ENCODE results near the gene CTDP1.

The CTDP1 gene

DNA sequence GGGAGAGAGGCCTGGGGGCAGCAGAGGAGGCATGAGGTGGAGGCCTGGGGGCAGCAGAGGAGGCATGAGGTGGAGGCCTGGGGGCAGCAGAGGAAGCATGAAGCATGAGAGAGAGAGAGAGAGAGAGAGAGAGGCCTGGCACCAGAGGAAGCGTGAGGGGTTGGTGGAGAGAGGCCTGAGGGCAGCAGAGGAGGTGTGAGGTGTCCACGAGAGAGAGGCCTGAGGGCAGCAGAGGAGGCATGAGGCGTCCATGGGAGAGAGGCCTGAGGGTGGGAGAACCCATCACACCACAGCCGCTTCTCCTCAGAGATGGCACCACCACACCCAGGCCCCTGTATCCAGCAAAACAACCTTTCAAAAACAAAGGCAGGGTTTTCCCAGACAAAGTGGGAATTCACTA, 62.5 kb downstream of the CTDP1 start:
- H3K27ac ChIP-seq (ENCODE audit: extremely low read depth, low read depth, low read length), result no peak overlapping the region
- H3K4me1 ChIP-seq (ENCODE audit: control insufficient read depth, insufficient read depth, low read length), result no peaks in the 10 kb centered on the region
- CTCF ChIA-PET, result no interaction called here
- peaks cover 0 to 21% of the 10 kb centered on the region in 2 experiments; a peak in 1 of 3 replicates for H3K36me3 ChIP-seq (ENCODE audit: control insufficient read depth in 2 of 2, insufficient read depth in 1 of 2, low read length in 2 of 2)
- no peak overlapping the region for H3K4me3 ChIP-seq (ENCODE audit: low read depth, low read length)
- TF ChIP-seq ZNF529 (tag by site-specific recombination; IDR thresholded peaks at IDR 0.05; ENCODE audit: insufficient replicate concordance) (no peak), ZNF658 (tag by site-specific recombination; IDR thresholded peaks at IDR 0.05) (no peak), BCL11A (tag by site-specific recombination; IDR thresholded peaks at IDR 0.05; ENCODE audit: low read depth) (no peak), ZNF624 (tag by site-specific recombination; IDR thresholded peaks at IDR 0.05) (no peak), ZNF2 (tag by site-specific recombination; IDR thresholded peaks at IDR 0.05) (no peak), ZNF354C (tag by site-specific recombination; IDR thresholded peaks at IDR 0.05; ENCODE audit: borderline replicate concordance, low read depth) (no peak), GFI1B (tag by site-specific recombination; IDR thresholded peaks at IDR 0.05) (no peak), SCRT1 (tag by site-specific recombination; IDR thresholded peaks at IDR 0.05; ENCODE audit: borderline replicate concordance) (no peak), ZNF48 (tag by site-specific recombination; IDR thresholded peaks at IDR 0.05) (no peak), WT1 (tag by site-specific recombination; IDR thresholded peaks at IDR 0.05) (no peak), ZNF157 (tag by site-specific recombination; IDR thresholded peaks at IDR 0.05) (no peak), ZNF585B (tag by site-specific recombination; IDR thresholded peaks at IDR 0.05) (no peak)
- TF ChIP-seq, protein P1, sequence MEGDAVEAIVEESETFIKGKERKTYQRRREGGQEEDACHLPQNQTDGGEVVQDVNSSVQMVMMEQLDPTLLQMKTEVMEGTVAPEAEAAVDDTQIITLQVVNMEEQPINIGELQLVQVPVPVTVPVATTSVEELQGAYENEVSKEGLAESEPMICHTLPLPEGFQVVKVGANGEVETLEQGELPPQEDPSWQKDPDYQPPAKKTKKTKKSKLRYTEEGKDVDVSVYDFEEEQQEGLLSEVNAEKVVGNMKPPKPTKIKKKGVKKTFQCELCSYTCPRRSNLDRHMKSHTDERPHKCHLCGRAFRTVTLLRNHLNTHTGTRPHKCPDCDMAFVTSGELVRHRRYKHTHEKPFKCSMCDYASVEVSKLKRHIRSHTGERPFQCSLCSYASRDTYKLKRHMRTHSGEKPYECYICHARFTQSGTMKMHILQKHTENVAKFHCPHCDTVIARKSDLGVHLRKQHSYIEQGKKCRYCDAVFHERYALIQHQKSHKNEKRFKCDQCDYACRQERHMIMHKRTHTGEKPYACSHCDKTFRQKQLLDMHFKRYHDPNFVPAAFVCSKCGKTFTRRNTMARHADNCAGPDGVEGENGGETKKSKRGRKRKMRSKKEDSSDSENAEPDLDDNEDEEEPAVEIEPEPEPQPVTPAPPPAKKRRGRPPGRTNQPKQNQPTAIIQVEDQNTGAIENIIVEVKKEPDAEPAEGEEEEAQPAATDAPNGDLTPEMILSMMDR (tag by site-specific recombination; IDR thresholded peaks at IDR 0.05), result no peak
- TF ChIP-seq, protein P2, sequence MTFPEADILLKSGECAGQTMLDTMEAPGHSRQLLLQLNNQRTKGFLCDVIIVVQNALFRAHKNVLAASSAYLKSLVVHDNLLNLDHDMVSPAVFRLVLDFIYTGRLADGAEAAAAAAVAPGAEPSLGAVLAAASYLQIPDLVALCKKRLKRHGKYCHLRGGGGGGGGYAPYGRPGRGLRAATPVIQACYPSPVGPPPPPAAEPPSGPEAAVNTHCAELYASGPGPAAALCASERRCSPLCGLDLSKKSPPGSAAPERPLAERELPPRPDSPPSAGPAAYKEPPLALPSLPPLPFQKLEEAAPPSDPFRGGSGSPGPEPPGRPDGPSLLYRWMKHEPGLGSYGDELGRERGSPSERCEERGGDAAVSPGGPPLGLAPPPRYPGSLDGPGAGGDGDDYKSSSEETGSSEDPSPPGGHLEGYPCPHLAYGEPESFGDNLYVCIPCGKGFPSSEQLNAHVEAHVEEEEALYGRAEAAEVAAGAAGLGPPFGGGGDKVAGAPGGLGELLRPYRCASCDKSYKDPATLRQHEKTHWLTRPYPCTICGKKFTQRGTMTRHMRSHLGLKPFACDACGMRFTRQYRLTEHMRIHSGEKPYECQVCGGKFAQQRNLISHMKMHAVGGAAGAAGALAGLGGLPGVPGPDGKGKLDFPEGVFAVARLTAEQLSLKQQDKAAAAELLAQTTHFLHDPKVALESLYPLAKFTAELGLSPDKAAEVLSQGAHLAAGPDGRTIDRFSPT (tag by site-specific recombination; IDR thresholded peaks at IDR 0.05), result no peak
- TF ChIP-seq, protein P3, sequence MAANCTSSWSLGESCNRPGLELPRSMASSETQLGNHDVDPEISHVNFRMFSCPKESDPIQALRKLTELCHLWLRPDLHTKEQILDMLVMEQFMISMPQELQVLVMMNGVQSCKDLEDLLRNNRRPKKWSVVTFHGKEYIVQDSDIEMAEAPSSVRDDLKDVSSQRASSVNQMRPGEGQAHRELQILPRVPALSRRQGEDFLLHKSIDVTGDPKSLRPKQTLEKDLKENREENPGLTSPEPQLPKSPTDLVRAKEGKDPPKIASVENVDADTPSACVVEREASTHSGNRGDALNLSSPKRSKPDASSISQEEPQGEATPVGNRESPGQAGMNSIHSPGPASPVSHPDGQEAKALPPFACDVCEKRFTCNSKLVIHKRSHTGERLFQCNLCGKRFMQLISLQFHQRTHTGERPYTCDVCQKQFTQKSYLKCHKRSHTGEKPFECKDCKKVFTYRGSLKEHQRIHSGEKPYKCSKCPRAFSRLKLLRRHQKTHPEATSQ (tag by site-specific recombination; IDR thresholded peaks at IDR 0.05), result no peak
- TF ChIP-seq, protein P4, sequence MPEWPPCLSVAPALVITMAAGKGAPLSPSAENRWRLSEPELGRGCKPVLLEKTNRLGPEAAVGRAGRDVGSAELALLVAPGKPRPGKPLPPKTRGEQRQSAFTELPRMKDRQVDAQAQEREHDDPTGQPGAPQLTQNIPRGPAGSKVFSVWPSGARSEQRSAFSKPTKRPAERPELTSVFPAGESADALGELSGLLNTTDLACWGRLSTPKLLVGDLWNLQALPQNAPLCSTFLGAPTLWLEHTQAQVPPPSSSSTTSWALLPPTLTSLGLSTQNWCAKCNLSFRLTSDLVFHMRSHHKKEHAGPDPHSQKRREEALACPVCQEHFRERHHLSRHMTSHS (tag by site-specific recombination; IDR thresholded peaks at IDR 0.05), result no peak
- TF ChIP-seq, protein P5, sequence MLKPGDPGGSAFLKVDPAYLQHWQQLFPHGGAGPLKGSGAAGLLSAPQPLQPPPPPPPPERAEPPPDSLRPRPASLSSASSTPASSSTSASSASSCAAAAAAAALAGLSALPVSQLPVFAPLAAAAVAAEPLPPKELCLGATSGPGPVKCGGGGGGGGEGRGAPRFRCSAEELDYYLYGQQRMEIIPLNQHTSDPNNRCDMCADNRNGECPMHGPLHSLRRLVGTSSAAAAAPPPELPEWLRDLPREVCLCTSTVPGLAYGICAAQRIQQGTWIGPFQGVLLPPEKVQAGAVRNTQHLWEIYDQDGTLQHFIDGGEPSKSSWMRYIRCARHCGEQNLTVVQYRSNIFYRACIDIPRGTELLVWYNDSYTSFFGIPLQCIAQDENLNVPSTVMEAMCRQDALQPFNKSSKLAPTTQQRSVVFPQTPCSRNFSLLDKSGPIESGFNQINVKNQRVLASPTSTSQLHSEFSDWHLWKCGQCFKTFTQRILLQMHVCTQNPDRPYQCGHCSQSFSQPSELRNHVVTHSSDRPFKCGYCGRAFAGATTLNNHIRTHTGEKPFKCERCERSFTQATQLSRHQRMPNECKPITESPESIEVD (tag by site-specific recombination; IDR thresholded peaks at IDR 0.05), result no peak
- TF ChIP-seq, protein P6, sequence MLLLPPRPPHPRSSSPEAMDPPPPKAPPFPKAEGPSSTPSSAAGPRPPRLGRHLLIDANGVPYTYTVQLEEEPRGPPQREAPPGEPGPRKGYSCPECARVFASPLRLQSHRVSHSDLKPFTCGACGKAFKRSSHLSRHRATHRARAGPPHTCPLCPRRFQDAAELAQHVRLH (tag by site-specific recombination; IDR thresholded peaks at IDR 0.05), result no peak
- TF ChIP-seq, protein P7, sequence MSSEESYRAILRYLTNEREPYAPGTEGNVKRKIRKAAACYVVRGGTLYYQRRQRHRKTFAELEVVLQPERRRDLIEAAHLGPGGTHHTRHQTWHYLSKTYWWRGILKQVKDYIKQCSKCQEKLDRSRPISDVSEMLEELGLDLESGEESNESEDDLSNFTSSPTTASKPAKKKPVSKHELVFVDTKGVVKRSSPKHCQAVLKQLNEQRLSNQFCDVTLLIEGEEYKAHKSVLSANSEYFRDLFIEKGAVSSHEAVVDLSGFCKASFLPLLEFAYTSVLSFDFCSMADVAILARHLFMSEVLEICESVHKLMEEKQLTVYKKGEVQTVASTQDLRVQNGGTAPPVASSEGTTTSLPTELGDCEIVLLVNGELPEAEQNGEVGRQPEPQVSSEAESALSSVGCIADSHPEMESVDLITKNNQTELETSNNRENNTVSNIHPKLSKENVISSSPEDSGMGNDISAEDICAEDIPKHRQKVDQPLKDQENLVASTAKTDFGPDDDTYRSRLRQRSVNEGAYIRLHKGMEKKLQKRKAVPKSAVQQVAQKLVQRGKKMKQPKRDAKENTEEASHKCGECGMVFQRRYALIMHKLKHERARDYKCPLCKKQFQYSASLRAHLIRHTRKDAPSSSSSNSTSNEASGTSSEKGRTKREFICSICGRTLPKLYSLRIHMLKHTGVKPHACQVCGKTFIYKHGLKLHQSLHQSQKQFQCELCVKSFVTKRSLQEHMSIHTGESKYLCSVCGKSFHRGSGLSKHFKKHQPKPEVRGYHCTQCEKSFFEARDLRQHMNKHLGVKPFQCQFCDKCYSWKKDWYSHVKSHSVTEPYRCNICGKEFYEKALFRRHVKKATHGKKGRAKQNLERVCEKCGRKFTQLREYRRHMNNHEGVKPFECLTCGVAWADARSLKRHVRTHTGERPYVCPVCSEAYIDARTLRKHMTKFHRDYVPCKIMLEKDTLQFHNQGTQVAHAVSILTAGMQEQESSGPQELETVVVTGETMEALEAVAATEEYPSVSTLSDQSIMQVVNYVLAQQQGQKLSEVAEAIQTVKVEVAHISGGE (tag by site-specific recombination; conservative IDR thresholded peaks at IDR 0.05; ENCODE audit: low read depth), result no peak
- POLR2A ChIA-PET, result no interaction called here
- no peaks in the 10 kb centered on the region for H3K9me3 ChIP-seq (ENCODE audit: control insufficient read depth, insufficient read depth, low read depth, low read length)

Data from HEK293 (cell line).